Mucosa of rectum (tissue), 2 donors: ENCODE measurements around the gene SBK2.
"Not testable (repeated sequence)": the region's sequence is repeated elsewhere in the genome, so short reads cannot be mapped to it uniquely, and the experiment has no call there.

Source experiments
- H3K27ac ChIP-seq, 2 donors: one replicate each; pipeline ENCODE4 v1.7.0; 2013; ENCODE audit warnings: inconsistent platforms in 2 of 2, low read depth in 2 of 2, low read length in 2 of 2
- H3K27me3 ChIP-seq, 2 donors: one replicate each; pipeline ENCODE4 v1.7.0; 2013; ENCODE audit warnings: low read length in 2 of 2; ENCODE audit not compliant: control insufficient read depth in 2 of 2, insufficient read depth in 2 of 2
- H3K36me3 ChIP-seq, 2 donors: one replicate each; pipeline ENCODE4 v1.7.0; 2013; ENCODE audit warnings: low read length in 2 of 2; ENCODE audit not compliant: control insufficient read depth in 2 of 2, insufficient read depth in 2 of 2
- H3K4me1 ChIP-seq, 2 donors: one replicate each; pipeline ENCODE4 v1.7.0; 2013; ENCODE audit warnings: low read length in 2 of 2, mild to moderate bottlenecking in 1 of 2; ENCODE audit not compliant: control insufficient read depth in 2 of 2, insufficient read depth in 2 of 2
- H3K4me3 ChIP-seq, 2 donors: one replicate each; pipeline ENCODE4 v1.7.0; 2013; ENCODE audit warnings: low read length in 2 of 2
- H3K9ac ChIP-seq, 2 donors: one replicate each; pipeline ENCODE4 v1.7.0; 2013; ENCODE audit warnings: low read length in 2 of 2, low read depth in 1 of 2, mild to moderate bottlenecking in 1 of 2
- H3K9me3 ChIP-seq, 2 donors: one replicate each; pipeline ENCODE4 v1.7.0; 2013; ENCODE audit warnings: low read length in 2 of 2; ENCODE audit not compliant: control insufficient read depth in 2 of 2
- donor health status: healthy.
- donor health status: Normal muscosa, but diverticular disease.

Gene SBK2

DNA sequence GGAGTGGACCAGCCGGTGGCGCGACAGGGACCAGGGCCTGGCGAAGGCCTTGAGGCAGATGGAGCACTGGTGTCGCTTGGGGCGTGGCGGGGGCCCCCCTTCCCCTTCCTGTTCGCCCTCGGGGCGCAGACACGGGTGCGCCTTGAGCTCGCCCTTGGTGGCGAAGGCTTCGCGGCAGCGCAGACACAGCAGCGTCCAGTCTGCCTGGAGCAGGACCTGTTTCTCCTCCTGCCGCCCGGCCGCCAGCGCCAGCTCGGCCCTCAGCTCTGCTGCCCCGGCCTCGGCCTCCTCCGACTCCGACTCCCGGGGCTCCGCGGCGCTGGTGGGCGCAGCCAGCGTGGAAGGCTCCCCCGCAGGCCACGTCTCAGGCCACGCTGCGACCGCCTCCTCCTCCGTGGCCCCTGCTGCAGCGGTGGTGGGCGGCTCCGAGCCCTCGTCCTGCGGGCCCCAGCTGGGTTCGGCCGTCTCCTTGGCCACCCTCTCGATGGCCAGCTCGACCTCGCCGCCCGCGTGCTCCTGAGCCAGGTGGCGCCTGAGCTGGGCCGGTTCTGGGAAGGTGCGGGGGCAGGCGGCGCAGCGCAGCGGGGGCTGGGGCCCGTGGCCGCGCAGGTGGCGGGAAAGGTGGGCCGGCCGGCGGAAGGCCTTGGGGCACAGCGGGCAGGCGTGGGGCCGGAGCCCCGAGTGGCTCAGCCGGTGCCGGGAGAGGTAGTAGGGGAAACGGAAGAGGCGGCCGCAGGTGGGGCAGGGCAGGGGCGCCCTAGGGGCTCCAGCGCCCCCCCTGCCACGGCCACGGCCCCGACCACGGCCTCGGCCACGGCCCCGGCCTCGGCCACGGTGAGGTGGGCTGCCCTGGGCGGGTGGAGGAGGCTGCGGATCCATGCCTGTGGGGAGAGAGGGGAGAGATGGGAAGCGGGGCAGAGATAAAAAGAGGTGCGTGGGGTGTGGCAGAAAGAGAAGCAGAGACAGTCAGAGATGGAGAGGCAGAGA is 42.1 kb upstream of the SBK2 start:
- Histone ChIP-seq H3K36me3 (peaks cover 4 to 6% of the 10 kb centered on the region in 2 donors), H3K9ac (no peak overlapping the region), H3K27me3 (no peaks in the 10 kb centered on the region), H3K27ac (no peak overlapping the region), H3K4me3 (peak overlapping the region in 1 of 2 donors; percentile 82), H3K9me3 (no peaks in the 10 kb centered on the region), H3K4me1 (peaks cover 11 to 12% of the 10 kb centered on the region in 2 donors)

DNA sequence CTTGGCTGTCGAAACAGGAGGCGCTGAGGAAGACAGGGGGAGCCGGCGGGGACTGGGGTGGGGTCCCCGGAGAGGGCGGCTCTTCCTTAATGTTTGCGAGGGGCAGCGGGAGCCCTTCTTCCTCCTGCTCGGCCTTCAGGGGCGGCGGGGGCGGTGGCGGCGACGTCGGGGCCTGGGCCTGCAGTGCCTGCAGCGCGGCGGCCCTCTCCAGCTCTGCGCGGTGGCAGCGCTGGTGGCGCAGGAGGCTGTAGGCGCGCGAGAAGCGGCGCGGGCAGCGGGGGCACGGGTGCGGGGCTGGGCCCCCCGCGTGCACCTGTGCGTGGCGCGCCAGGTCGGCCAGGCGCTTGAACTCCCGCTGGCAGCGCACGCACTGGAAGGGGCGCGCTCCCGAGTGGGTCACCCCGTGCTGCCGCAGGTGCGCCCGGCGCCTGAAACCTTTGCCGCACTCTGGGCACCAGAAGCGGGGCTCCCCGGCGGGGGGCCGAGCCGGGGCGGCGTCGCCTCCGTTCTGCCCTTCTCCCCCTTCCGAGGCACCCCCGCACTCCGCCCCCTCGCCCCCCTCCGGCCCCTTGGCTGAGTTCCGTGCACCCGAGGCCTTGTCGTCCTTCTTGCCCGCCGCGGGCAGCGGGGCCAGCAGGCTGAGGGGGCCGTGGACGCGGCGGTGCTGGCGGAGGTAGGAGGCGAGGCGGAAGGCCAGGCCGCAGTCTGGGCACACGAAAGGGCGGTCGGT is 41.3 kb upstream of the SBK2 start:
- no peak overlapping the region for H3K9ac ChIP-seq
- H3K27ac ChIP-seq, result no peak overlapping the region
- H3K27me3 ChIP-seq, result no peaks in the 10 kb centered on the region
- no peaks in the 10 kb centered on the region for H3K9me3 ChIP-seq
- H3K4me1 ChIP-seq, result peaks cover 11 to 12% of the 10 kb centered on the region in 2 donors
- H3K36me3 ChIP-seq, result peaks cover 4 to 6% of the 10 kb centered on the region in 2 donors
- H3K4me3 ChIP-seq, result no peak overlapping the region

DNA sequence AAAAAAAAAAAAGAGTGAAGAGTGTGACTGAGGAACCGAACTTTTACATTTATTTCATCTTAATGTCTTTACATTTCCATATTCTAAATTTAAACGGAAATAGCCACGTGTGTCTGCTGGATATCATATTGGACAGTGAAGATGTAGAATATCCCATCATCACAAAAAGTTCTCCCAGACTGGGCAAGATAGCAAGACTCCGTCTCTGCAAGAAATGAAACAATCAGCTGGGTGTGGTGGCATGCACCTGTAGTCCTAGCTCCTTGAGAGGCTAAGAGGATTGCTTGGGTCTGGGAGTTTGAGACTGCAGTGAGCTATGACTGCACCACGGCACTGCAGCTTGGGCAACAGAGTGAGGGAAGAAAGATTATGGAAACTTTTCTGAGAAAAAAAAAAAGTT is 39.8 kb upstream of the SBK2 start:
- Histone ChIP-seq H3K36me3 (peaks cover 4 to 6% of the 10 kb centered on the region in 2 donors), H3K27ac (no peak overlapping the region), H3K9ac (no peak overlapping the region)

DNA sequence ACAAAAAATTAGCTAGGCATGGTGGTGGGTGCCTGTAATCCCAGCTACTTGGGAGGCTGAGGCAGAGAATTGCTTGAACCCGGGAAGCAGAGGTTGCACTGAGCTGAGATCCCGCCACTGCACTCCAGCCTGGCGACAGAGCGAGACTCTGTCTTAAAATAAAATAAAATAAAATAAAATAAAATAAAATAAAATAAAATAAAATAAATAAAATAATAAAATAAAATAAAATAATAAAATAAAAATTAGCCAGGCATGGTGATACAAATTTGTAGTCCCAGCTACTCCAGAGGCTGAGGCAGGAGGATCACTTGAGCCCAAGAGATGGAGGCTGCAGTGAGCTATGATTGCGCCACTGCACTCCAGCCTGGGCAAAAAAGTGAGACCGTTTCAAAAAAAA is 37.0 kb upstream of the SBK2 start:
- H3K4me3 ChIP-seq, H3K4me1 ChIP-seq, H3K27ac ChIP-seq, H3K36me3 ChIP-seq, H3K9me3 ChIP-seq, H3K9ac ChIP-seq, H3K27me3 ChIP-seq: not testable (repeated sequence)

More for the DNA sequence above, 39.8 kb upstream of the SBK2 start:
- no peaks in the 10 kb centered on the region for H3K27me3 ChIP-seq
- peaks cover 10% of the 10 kb centered on the region in 2 donors for H3K4me1 ChIP-seq
- H3K4me3 ChIP-seq, result no peak overlapping the region
- H3K9me3 ChIP-seq, result no peaks in the 10 kb centered on the region

DNA sequence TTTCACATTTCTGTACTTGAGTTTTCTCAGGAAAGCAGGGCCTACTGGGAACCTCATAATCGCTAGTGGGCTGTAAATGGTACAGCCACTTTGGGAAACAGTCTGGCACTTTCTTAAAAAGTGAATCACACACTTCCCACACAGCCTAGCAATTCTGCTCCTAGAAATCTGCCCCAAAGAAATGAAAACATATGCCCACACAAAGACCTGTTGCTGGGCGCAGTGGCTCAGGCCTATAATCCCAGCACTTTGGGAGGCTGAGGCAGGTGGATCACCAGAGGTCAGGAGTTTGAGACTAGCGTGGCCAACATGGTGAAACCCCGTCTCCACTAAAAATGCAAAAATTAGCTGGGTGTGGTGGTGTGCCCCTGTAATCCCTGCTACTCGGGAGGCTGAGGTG is 32.5 kb upstream of the SBK2 start:
- not testable (repeated sequence) for H3K9me3 ChIP-seq, H3K36me3 ChIP-seq, H3K4me1 ChIP-seq, H3K9ac ChIP-seq, H3K27me3 ChIP-seq, H3K27ac ChIP-seq, H3K4me3 ChIP-seq

DNA sequence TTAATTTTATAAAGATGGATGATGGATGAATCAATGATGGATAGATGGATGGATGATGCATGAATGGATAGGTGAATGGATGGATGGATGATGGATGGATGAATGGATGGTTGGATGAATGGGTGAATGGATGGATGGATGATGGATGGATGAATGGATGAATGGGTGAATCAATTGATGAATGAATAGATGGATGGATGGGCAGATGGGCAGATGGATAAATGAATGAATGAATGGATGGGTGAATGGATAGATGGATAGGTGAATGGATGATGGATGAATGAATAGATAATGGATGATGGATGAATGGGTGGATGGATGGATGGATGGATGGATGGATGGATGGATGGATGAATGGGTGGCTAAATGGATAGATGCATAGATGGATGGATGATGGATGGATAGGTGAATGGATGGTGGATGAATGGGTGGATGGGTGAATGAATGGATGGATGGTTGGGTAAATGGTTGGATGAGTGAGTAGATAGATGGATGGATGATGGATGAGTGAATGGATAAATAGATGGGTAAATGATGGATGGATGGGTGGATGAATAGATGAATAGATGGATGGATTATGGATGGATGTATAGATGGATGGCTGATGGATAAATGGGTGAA is 30.9 kb upstream of the SBK2 start:
- Histone ChIP-seq H3K27me3 (no peaks in the 10 kb centered on the region), H3K27ac (no peak overlapping the region), H3K9me3 (no peaks in the 10 kb centered on the region), H3K4me3 (no peak overlapping the region), H3K9ac (no peak overlapping the region), H3K36me3 (no peaks in the 10 kb centered on the region), H3K4me1 (peaks cover 0 to 7% of the 10 kb centered on the region in 2 donors)

DNA sequence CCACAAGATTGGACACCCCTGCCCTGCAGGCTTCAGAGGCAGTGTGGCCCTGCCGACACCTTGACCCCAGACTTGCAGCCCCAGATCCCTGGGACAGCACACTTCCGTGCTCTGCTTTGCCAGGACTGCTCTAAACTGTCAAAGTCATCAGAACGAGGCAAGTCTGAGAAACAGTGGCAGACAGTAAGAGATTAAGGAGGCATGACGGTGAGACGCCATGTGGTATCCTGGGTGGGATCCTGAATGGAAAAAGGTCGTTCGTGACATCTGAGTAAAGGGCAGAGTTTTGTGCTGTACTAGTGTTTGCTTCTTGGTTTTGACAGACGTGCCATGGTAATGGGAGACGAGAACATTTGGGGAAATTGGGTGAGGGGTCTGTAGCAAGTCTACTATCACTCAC is 29.9 kb upstream of the SBK2 start:
- Histone ChIP-seq H3K9ac (no peak overlapping the region), H3K36me3 (no peaks in the 10 kb centered on the region), H3K4me1 (peaks cover 0 to 7% of the 10 kb centered on the region in 2 donors), H3K27ac (no peak overlapping the region), H3K27me3 (no peaks in the 10 kb centered on the region), H3K9me3 (no peaks in the 10 kb centered on the region), H3K4me3 (no peak overlapping the region)

DNA sequence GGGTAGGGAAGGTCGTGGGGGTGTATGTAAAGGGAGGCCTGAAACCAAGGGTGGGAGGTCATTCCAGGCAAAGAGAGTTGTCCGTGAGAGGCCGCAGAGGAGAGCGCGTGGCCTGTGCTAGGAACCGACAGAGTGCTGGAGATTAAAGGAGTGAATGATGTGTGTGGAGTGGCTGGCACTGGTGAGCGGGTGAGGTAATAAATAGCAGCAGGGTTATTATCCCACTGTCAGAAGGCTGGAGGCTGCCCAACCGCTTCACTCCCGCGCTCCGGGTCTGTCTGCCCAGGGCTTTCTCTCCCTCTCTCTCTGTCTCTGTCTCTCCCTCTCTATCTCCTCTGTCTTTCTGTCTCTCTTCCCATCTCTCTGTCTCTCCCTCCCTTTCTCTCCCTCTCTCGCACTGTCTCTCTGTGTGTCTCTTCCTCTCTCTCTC is 26.3 kb upstream of the SBK2 start:
- no peaks in the 10 kb centered on the region for H3K36me3 ChIP-seq
- peak overlapping the region in 1 of 2 donors; percentile 26 for H3K9ac ChIP-seq
- H3K9me3 ChIP-seq, result peaks cover 0 to 2% of the 10 kb centered on the region in 2 donors
- H3K27ac ChIP-seq, result no peak overlapping the region
- no peak overlapping the region for H3K4me3 ChIP-seq
- H3K27me3 ChIP-seq, result peaks cover 0 to 4% of the 10 kb centered on the region in 2 donors
- H3K4me1 ChIP-seq, result peaks cover 0 to 7% of the 10 kb centered on the region in 2 donors

DNA sequence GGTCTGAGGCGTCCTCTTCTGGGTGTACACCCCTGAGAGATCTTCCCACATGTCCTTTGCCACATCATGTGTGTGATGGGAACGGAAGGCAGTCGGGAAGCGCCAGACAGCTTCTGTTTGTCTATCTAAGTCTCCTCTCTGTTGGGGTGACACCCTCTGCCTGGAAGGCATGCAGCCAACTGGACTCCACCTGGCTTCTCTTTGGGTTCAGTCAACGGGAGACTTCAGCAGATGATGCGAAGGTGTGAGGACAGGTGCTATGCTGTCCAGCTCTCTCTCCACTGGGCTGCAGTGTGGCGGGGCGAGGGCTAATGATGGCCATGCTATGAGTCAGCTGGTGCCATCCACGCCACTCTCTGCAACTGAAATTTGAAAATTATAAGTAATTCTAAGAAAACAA is 22.8 kb upstream of the SBK2 start:
- Histone ChIP-seq H3K4me1 (peaks cover 0 to 7% of the 10 kb centered on the region in 2 donors), H3K4me3 (no peak overlapping the region), H3K27ac (no peak overlapping the region), H3K9ac (no peak overlapping the region), H3K9me3 (peaks cover 0 to 2% of the 10 kb centered on the region in 2 donors), H3K27me3 (peaks cover 0 to 4% of the 10 kb centered on the region in 2 donors), H3K36me3 (no peaks in the 10 kb centered on the region)

DNA sequence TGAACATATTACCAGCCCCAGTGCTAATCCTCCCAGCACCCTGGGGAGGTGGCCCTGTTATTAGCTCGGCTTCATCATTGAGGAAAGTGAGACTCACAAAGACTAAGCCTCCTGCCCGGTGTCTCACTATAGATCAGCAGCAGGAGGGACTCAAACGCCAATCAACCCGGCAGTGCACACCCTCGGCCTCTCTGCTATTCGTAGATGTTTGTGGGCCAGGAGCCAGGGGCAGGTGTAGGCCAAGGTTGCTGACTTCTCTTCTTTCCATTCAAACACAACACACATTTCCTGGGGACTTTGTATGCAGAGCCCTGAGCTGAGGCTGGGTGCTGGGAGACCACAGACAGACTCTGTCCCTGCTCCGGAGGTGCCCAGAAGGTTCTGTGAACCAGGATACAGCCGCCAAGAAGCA is 17.8 kb upstream of the SBK2 start:
- H3K4me3 ChIP-seq, result no peak overlapping the region
- H3K9ac ChIP-seq, result no peak overlapping the region
- peaks cover 0 to 3% of the 10 kb centered on the region in 2 donors for H3K27me3 ChIP-seq
- no peaks in the 10 kb centered on the region for H3K36me3 ChIP-seq
- H3K9me3 ChIP-seq, result no peaks in the 10 kb centered on the region
- H3K27ac ChIP-seq, result no peak overlapping the region
- peaks cover 5% of the 10 kb centered on the region in 2 donors for H3K4me1 ChIP-seq
